H1 (cell line): Measurements from ENCODE around the gene UROS. TPM values are rescaled to one million over a fixed set of nuclear protein-coding genes. Genes with fewer than 3 reads are reported as not detected.

Experiments used
- CTCF ChIA-PET: fragments of 300-600 bp; sonication (Branson Sonifier 250); formaldehyde crosslinking; loops from one replicate; lab custom pipeline; 2021; ENCODE audit not compliant: partially characterized antibody; lab: Charles Lee
- POLR2A ChIA-PET: fragments of 300-600 bp; sonication (Branson Sonifier 250); formaldehyde crosslinking; loops from one replicate; lab custom pipeline; 2021; ENCODE audit warnings: inconsistent platforms; ENCODE audit not compliant: partially characterized antibody; lab: Charles Lee
- DNase-seq, 2 experiments: peaks; one replicate each; pipeline versions ENCODE4 v3.0.0 to v3.0.0-alpha.2; 2010 to 2022; ENCODE audit warnings: low spot score in 2 of 2, low read depth in 1 of 2, mixed read lengths in 1 of 2
- FAIRE-seq: peaks from 2 replicates; lab custom pipeline; 2011; peaks lifted over from hg19 to GRCh38; lab: Jason Lieb, UNC
- H2AFZ ChIP-seq: 2 replicates; pipeline ENCODE4 v1.8.1; 2012; ENCODE audit warnings: low read length, inconsistent platforms
- H2AK5ac ChIP-seq: 2 replicates; pipeline ENCODE4 v1.6.1; 2013; ENCODE audit warnings: low read depth, low read length
- H2BK120ac ChIP-seq: replicated peaks from 2 replicates; pipeline ENCODE3; 2013; ENCODE audit warnings: low read depth, low read length, inconsistent platforms
- H2BK12ac ChIP-seq: 2 replicates; pipeline ENCODE4 v1.6.1; 2013; ENCODE audit warnings: low read depth, low read length
- H2BK15ac ChIP-seq: 2 replicates; pipeline ENCODE4 v1.6.1; 2013; ENCODE audit warnings: low read length
- H2BK20ac ChIP-seq: 2 replicates; pipeline ENCODE4 v1.6.1; 2013; ENCODE audit warnings: low read length
- H2BK5ac ChIP-seq: 2 replicates; pipeline ENCODE4 v1.6.1; 2013; ENCODE audit warnings: low read depth, low read length
- H3K14ac ChIP-seq: 2 replicates; pipeline ENCODE4 v1.6.1; 2013; ENCODE audit warnings: inconsistent platforms; ENCODE audit not compliant: insufficient read length
- H3K18ac ChIP-seq: 2 replicates; pipeline ENCODE4 v1.6.1; 2013; ENCODE audit warnings: low read length; ENCODE audit errors: extremely low read depth
- H3K23ac ChIP-seq: 2 replicates; pipeline ENCODE4 v1.6.1; 2013; ENCODE audit warnings: inconsistent platforms; ENCODE audit not compliant: insufficient read length
- H3K23me2 ChIP-seq: 2 replicates; pipeline ENCODE4 v1.6.1; 2013; ENCODE audit warnings: low read depth, low read length
- H3K27ac ChIP-seq: 2 replicates; pipeline ENCODE4 v1.6.1; 2011; ENCODE audit warnings: low read depth, low read length, inconsistent platforms
- H3K27me3 ChIP-seq, 4 experiments: replicated peaks in 1 of 4; 1 replicate in 1 of 4; 2 replicates in 3 of 4; pipeline versions ENCODE4 v1.6.1 to v1.8.1; 2011 to 2013; ENCODE audit warnings: low read length in 3 of 4, mild to moderate bottlenecking in 3 of 4, inconsistent platforms in 2 of 4, mixed read lengths in 2 of 4, moderate library complexity in 1 of 4; ENCODE audit not compliant: control insufficient read depth in 3 of 4, insufficient read depth in 3 of 4; ENCODE audit errors: extremely low read depth in 1 of 4
- H3K36me3 ChIP-seq, 4 experiments: 2 replicates each; pipeline versions ENCODE4 v1.6.1 to v1.8.1; 2011 to 2013; ENCODE audit warnings: mild to moderate bottlenecking in 4 of 4, low read length in 3 of 4, moderate library complexity in 2 of 4, control low read depth in 1 of 4, inconsistent platforms in 1 of 4; ENCODE audit not compliant: insufficient read depth in 4 of 4, control insufficient read depth in 2 of 4
- H3K4ac ChIP-seq: replicated peaks from 2 replicates; pipeline ENCODE3; 2013; ENCODE audit warnings: low read length, low read depth, mixed read lengths, inconsistent platforms; ENCODE audit not compliant: insufficient read length
- H3K4me1 ChIP-seq, 4 experiments: replicated peaks in 1 of 4; 1 replicate in 1 of 4; 2 replicates in 3 of 4; pipeline versions ENCODE4 v1.6.1 to v1.8.1; 2011 to 2013; ENCODE audit warnings: low read length in 3 of 4, inconsistent platforms in 2 of 4, mixed read lengths in 1 of 4; ENCODE audit not compliant: insufficient read depth in 4 of 4, control insufficient read depth in 3 of 4
- H3K4me2 ChIP-seq, 2 experiments: 2 replicates each; pipeline versions ENCODE4 v1.6.1 to v1.8.1; 2011 to 2013; ENCODE audit warnings: low read depth in 2 of 2, low read length in 2 of 2, control low read depth in 1 of 2, inconsistent platforms in 1 of 2, mild to moderate bottlenecking in 1 of 2; ENCODE audit not compliant: insufficient read depth in 1 of 2
- H3K4me3 ChIP-seq, 4 experiments: fragments of 200-600, 300-600 bp in 1 of 4; sonication (generic), shearing (Covaris generic), sonication (Bioruptor Twin) in 1 of 4; 2 replicates each; pipeline versions ENCODE4 v1.5.1 to v1.8.1; 2011 to 2016; ENCODE audit warnings: low read length in 4 of 4, low read depth in 3 of 4, control low read depth in 2 of 4, inconsistent platforms in 2 of 4, mild to moderate bottlenecking in 2 of 4, mixed read lengths in 1 of 4, moderate library complexity in 1 of 4; ENCODE audit not compliant: insufficient read depth in 2 of 4; ENCODE audit errors: extremely low read depth in 1 of 4
- H3K56ac ChIP-seq: replicated peaks from 2 replicates; pipeline ENCODE3; 2013; ENCODE audit warnings: low read depth, mild to moderate bottlenecking, mixed read lengths, low read length, inconsistent platforms; ENCODE audit not compliant: insufficient read length
- H3K79me1 ChIP-seq: 2 replicates; pipeline ENCODE4 v1.6.1; 2013; ENCODE audit warnings: low read depth, low read length, control low read depth
- H3K79me2 ChIP-seq, 2 experiments: 2 replicates each; pipeline versions ENCODE4 v1.6.1 to v1.8.1; 2012 to 2013; ENCODE audit warnings: low read length in 2 of 2, mild to moderate bottlenecking in 2 of 2, inconsistent platforms in 1 of 2; ENCODE audit not compliant: insufficient read depth in 2 of 2, control insufficient read depth in 1 of 2
- H3K9ac ChIP-seq, 4 experiments: replicated peaks in 1 of 4; 1 replicate in 1 of 4; 2 replicates in 3 of 4; pipeline versions ENCODE4 v1.6.1 to v1.8.1; 2011 to 2013; ENCODE audit warnings: low read depth in 3 of 4, low read length in 3 of 4, control low read depth in 2 of 4, mild to moderate bottlenecking in 2 of 4, moderate library complexity in 2 of 4, inconsistent platforms in 1 of 4; ENCODE audit errors: extremely low read depth in 1 of 4
- H3K9me3 ChIP-seq, 2 experiments: 2 replicates each; pipeline versions ENCODE4 v1.6.1 to v1.8.1; 2012 to 2013; ENCODE audit warnings: mild to moderate bottlenecking in 2 of 2, moderate library complexity in 2 of 2, control low read depth in 1 of 2, inconsistent platforms in 1 of 2, low read depth in 1 of 2, low read length in 1 of 2, mixed read lengths in 1 of 2; ENCODE audit not compliant: insufficient read depth in 2 of 2
- H4K20me1 ChIP-seq, 2 experiments: replicated peaks in 1 of 2; 2 replicates each; pipeline versions ENCODE3 to v1.8.1; 2011 to 2013; ENCODE audit warnings: inconsistent platforms in 2 of 2, low read length in 2 of 2, mild to moderate bottlenecking in 1 of 2; ENCODE audit not compliant: insufficient read depth in 2 of 2, control insufficient read depth in 1 of 2
- H4K5ac ChIP-seq: 2 replicates; pipeline ENCODE4 v1.6.1; 2013; ENCODE audit warnings: low read length, low read depth, mixed read lengths, inconsistent platforms; ENCODE audit not compliant: insufficient read length
- H4K8ac ChIP-seq: 2 replicates; pipeline ENCODE4 v1.8.0; 2013; ENCODE audit warnings: mild to moderate bottlenecking, moderate library complexity, low read length, inconsistent platforms; ENCODE audit not compliant: insufficient read depth; ENCODE audit errors: extremely low read depth
- H4K91ac ChIP-seq: replicated peaks from 2 replicates; pipeline ENCODE3; 2013; ENCODE audit warnings: low read length, mixed read lengths, inconsistent platforms; ENCODE audit not compliant: insufficient read length
- BCL11A ChIP-seq, 2 experiments: IDR thresholded peaks; one replicate each; pipeline ENCODE4 v1.6.1; 2011; ENCODE audit warnings: low read depth in 2 of 2, low read length in 2 of 2, mild to moderate bottlenecking in 2 of 2
- BRCA1 ChIP-seq: IDR thresholded peaks from 2 replicates; pipeline ENCODE4 v1.6.1; 2012; ENCODE audit warnings: low read depth, low read length, improper control_type of control experiment
- CBX5 ChIP-seq: fragments of 300-800, 300-1000 bp; sonication (generic); IDR thresholded peaks from 2 replicates; pipeline ENCODE4 v1.7.1; 2016; ENCODE audit warnings: antibody characterized with exemption, low read length, low read depth
- EGR1 ChIP-seq: IDR thresholded peaks from 2 replicates; pipeline ENCODE4 v1.6.1; 2011; ENCODE audit warnings: low read depth, low read length, borderline replicate concordance
- JUN ChIP-seq: IDR thresholded peaks from 2 replicates; pipeline ENCODE4 v1.6.1; 2011; ENCODE audit warnings: low read depth, mild to moderate bottlenecking, improper control_type of control experiment, low read length
- KDM5A ChIP-seq: fragments of 200-600 bp; IDR thresholded peaks from 2 replicates; pipeline ENCODE4 v1.7.1; 2012; ENCODE audit warnings: mild to moderate bottlenecking, low read length, inconsistent platforms, mixed read lengths
- SIN3A ChIP-seq, 2 experiments: IDR thresholded peaks in 1 of 2; conservative IDR thresholded peaks in 1 of 2; 2 replicates each; pipeline ENCODE4 v1.6.1; 2011 to 2012; ENCODE audit warnings: low read length in 2 of 2, improper control_type of control experiment in 1 of 2, low read depth in 1 of 2, mild to moderate bottlenecking in 1 of 2
- ZNF274 ChIP-seq: IDR thresholded peaks from 2 replicates; pipeline ENCODE4 v1.7.0; 2012; ENCODE audit warnings: low read length, borderline replicate concordance; ENCODE audit errors: extremely low read depth
- WGBS, 2 experiments: shearing (Covaris generic) in 1 of 2; methylation state at CpG; one replicate each; pipeline versions ENCODE4 v1.1.6 to v1.1.7; 2013 to 2015; ENCODE audit warnings: low lambda C conversion rate in 2 of 2, mixed read lengths in 2 of 2, inconsistent platforms in 1 of 2, low coverage in 1 of 2, missing lambda C conversion rate in 1 of 2; ENCODE audit not compliant: insufficient replicate concordance in 2 of 2, insufficient coverage in 1 of 2, insufficient read length in 1 of 2; ENCODE audit errors: extremely low coverage in 1 of 2, missing lambda C conversion rate in 1 of 2; 5-methylcytosine and 5-hydroxymethylcytosine counted together
- polyA plus RNA-seq, 7 experiments: library from polyadenylated mRNA; depleted of rRNA in 3 of 7; stranded (reverse) in 5 of 7; unstranded in 2 of 7; fragments of >200 nt in 5 of 7; fragments of 200-250 nt in 2 of 7; gene quantifications; 1 replicate in 5 of 7; 2 replicates in 1 of 7; 4 replicates in 1 of 7; pipeline versions ENCODE4 v1.2.1 to v1.2.3, GENCODE V29; 2011 to 2013; ENCODE audit warnings: missing spikeins in 2 of 7, mixed read lengths in 2 of 7
- total RNA-seq: library from RNA; stranded (reverse); fragmentation: NEBNext Ultra II Directional; extraction: Animal tissue kit (Norgen Biotek cat#: 25700); gene quantifications from 2 replicates; pipeline ENCODE4 v1.2.1, GENCODE V29; 2021

Gene UROS
- total and polyA plus RNA-seq, 2 of the 8 experiments (the other 6 are each of a cell fraction or from before 2014, with no cell fraction given) = 45.6 to 58.0 TPM

GRCh38 chr10:125779403-125780327 is 43.4 kb downstream of the UROS start:
- Histone ChIP-seq H3K4me3 (no peak overlapping the region), H3K27me3 (no peaks in the 10 kb centered on the region), H2BK15ac (no peak overlapping the region), H2BK12ac (no peak overlapping the region), H4K8ac (no peak overlapping the region), H4K5ac (no peak overlapping the region), H2BK5ac (no peak overlapping the region), H3K79me2 (no peaks in the 10 kb centered on the region), H3K23me2 (no peaks in the 10 kb centered on the region), H2BK120ac (no peak overlapping the region), H4K91ac (no peak overlapping the region), H3K79me1 (no peaks in the 10 kb centered on the region), H4K20me1 (no peaks in the 10 kb centered on the region), H3K4me1 (no peaks in the 10 kb centered on the region), H3K9ac (no peak overlapping the region), H3K9me3 (no peaks in the 10 kb centered on the region), H3K4me2 (no peak overlapping the region), H3K27ac (no peak overlapping the region), H3K18ac (no peak overlapping the region), H3K36me3 (no peaks in the 10 kb centered on the region), H2AK5ac (no peak overlapping the region), H3K23ac (no peak overlapping the region), H3K56ac (no peak overlapping the region), H2BK20ac (no peak overlapping the region), H3K4ac (no peak overlapping the region), H3K14ac (no peak overlapping the region), H2AFZ (no peak overlapping the region)
- CTCF ChIA-PET = interaction anchor here (1.3 kb wide), 1 partner anchor 9 kb away, joined by 4 read pairs; no protein-coding TSS in a partner anchor
- DNase-seq = peak in 1 of 2 experiments; percentile 22
- POLR2A ChIA-PET = no interaction called here
- 86% methylated on average over 10 of the region's 10 CpGs; no CpG with 5 or more reads in 1 of the 2 experiments for WGBS, 2 experiments
- no peak for FAIRE-seq
- TF ChIP-seq BCL11A (IDR thresholded peaks at IDR 0.05; ENCODE audit: low read depth in 2 of 2, low read length in 2 of 2) = no peak
- no peak for TF ChIP-seq BRCA1
- no peak for TF ChIP-seq CBX5
- TF ChIP-seq JUN = no peak
- TF ChIP-seq SIN3A (conservative IDR thresholded peaks at IDR 0.05 in 1 of 2, IDR thresholded peaks at IDR 0.05 in 1 of 2; ENCODE audit: low read depth in 1 of 2, low read length in 2 of 2) = no peak
- no peak for TF ChIP-seq ZNF274
- TF ChIP-seq KDM5A = no peak
- no peak for TF ChIP-seq EGR1
